Erythroblast (primary cell): Measurements from ENCODE around the gene PDZRN3.

Source experiments
- GATA1 ChIP-seq: IDR thresholded peaks from 2 replicates; pipeline ENCODE4 v1.6.1; 2011; ENCODE audit warnings: low read depth, mild to moderate bottlenecking, control low read depth, low read length, moderate library complexity
- POLR2A ChIP-seq: IDR thresholded peaks from 2 replicates; pipeline ENCODE4 v1.6.1; 2011; ENCODE audit warnings: mild to moderate bottlenecking, low read length

DNA sequence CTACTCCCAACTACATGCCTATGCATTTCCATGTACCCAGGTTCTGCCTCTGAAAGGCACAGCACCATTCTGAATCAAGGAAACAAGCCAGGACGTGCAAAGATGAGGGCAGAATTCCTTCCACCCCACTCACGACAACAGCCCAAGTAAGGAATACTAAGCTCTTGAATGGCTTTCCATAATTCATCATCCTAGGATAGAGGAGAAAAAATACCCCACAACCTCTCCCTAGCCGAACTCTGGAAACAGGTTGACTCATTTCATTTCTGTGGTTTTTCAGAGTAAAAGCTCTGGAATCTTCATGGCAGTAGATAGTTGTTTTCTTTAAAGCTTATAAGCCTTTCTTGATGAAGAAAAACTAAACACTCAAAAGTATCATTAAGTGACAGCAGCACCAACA, 77.8 kb downstream of the PDZRN3 start:
- TF ChIP-seq POLR2A: no peak
- TF ChIP-seq GATA1: no peak
